Measurements from ENCODE around the gene PARD3B.

The PARD3B gene

DNA sequence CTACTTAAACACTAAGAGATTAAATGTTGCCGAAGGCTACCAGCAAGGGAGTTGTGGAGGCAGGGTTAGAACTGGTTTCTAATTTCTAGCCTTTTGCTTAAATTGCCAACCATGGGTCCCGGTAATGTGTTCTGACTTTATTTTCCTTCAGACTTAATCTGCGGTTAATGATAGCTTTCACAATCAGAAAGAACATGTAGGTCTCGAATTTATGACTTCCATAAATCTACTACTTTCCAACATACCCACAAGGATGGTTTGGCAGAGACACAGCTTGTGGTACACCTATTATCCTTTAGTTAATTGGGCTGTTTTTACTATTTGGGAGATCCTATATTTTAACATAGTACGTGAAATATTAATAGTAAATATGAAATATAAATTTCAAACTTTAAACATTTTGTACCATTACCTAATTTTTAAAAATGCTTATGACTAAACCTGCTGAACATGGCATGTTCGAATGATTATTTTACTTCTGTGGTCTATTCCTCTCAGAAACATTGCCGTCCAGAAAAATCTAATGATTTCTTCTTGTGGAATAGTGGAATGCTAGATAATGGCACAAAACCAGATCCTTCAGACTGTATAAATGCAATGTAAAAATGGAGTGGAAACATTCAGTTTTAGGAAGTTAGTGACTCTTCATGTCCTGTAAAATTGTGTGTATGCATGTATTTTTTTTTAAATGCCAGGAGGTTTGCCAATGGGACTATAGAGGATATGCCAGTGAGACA is 41.3 kb downstream of the PARD3B start:
- H3K4me3 Mint-ChIP-seq: no peak overlapping the region
- H3K4me1 Mint-ChIP-seq (ENCODE audit: low read depth): no peaks in the 10 kb centered on the region
- H3K36me3 Mint-ChIP-seq (ENCODE audit: low read depth): no peaks in the 10 kb centered on the region
- no peak overlapping the region for H3K27ac Mint-ChIP-seq
- H3K9me3 Mint-ChIP-seq: peaks cover 35% of the 10 kb centered on the region
- intact Hi-C loops (cut with micrococcal nuclease): no loop called here
- H3K27me3 Mint-ChIP-seq: no peaks in the 10 kb centered on the region

DNA sequence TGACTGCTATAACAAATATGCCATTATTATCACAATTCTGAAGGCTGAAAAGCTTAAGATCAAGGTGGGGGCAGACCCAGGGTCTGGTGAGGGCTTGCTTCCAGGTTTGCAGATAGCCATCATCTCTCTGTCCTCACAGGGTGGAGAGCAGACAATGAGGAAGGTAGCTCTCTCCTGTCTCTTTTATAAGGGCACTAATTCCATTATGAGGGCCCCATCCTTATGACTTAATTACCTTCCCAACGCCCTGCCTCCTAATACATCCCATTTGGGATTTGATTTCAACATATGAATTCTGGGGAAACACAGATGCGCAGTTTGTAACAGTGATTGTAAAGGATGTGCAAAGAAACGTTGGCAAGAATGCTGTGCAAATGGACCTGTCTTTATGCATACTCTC is 44.8 kb downstream of the PARD3B start:
- Mint-ChIP-seq H3K9me3 (peaks cover 20% of the 10 kb centered on the region), H3K4me3 (no peak overlapping the region)

DNA sequence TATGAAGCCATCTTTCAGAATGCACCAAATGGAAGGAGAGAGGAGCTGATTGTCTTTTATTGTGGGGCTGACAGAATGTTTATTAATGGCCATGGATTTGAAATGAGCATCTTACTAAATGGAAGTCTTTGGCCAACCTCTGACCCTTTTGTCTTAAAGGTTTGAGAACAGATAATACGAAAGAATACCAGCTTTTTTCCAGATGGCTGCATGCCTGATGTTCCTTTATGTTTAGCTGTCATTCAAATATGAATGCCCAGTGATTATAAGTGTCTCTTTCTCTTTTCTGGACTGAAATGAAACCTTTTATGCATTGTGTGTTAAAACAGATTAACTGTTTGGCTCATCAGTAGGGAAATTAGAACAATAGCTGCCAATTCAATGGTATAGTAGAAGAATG is 46.0 kb downstream of the PARD3B start:
- Mint-ChIP-seq H3K27me3 (no peaks in the 10 kb centered on the region), H3K4me3 (no peak overlapping the region), H3K36me3 (ENCODE audit: low read depth) (no peaks in the 10 kb centered on the region), H3K9me3 (peaks cover 20% of the 10 kb centered on the region), H3K27ac (no peak overlapping the region), H3K4me1 (ENCODE audit: low read depth) (no peaks in the 10 kb centered on the region)
- intact Hi-C loops (cut with micrococcal nuclease): no loop called here

More for the DNA sequence above, 44.8 kb downstream of the PARD3B start:
- H3K27me3 Mint-ChIP-seq: no peaks in the 10 kb centered on the region
- intact Hi-C loops (cut with micrococcal nuclease): no loop called here
- H3K27ac Mint-ChIP-seq: no peak overlapping the region
- H3K36me3 Mint-ChIP-seq (ENCODE audit: low read depth): no peaks in the 10 kb centered on the region
- H3K4me1 Mint-ChIP-seq (ENCODE audit: low read depth): no peaks in the 10 kb centered on the region

DNA sequence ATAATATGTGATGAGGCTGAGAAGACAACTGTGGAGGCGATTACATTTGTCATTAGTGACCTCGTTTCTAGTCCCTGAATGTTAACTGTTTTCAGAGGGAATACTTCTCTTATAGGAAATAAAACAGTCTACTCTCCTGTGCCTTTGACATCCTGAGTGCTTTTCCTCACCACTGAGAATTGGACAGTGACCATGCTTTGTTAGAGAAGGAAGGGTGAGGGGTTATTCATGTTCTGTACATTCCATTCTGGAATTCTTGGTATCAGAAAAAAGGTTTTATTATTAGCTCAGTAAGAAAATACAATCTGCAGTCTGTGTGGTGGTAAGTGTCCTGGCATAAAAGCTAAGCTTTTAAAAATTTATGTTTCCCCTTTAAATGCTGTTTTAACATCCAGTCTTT is 58.8 kb downstream of the PARD3B start:
- H3K9me3 Mint-ChIP-seq: no peaks in the 10 kb centered on the region
- H3K27me3 Mint-ChIP-seq: no peaks in the 10 kb centered on the region
- H3K4me1 Mint-ChIP-seq (ENCODE audit: low read depth): no peaks in the 10 kb centered on the region
- no peak overlapping the region for H3K4me3 Mint-ChIP-seq
- H3K27ac Mint-ChIP-seq: no peak overlapping the region
- intact Hi-C loops (cut with micrococcal nuclease): no loop called here
- H3K36me3 Mint-ChIP-seq (ENCODE audit: low read depth): no peaks in the 10 kb centered on the region

DNA sequence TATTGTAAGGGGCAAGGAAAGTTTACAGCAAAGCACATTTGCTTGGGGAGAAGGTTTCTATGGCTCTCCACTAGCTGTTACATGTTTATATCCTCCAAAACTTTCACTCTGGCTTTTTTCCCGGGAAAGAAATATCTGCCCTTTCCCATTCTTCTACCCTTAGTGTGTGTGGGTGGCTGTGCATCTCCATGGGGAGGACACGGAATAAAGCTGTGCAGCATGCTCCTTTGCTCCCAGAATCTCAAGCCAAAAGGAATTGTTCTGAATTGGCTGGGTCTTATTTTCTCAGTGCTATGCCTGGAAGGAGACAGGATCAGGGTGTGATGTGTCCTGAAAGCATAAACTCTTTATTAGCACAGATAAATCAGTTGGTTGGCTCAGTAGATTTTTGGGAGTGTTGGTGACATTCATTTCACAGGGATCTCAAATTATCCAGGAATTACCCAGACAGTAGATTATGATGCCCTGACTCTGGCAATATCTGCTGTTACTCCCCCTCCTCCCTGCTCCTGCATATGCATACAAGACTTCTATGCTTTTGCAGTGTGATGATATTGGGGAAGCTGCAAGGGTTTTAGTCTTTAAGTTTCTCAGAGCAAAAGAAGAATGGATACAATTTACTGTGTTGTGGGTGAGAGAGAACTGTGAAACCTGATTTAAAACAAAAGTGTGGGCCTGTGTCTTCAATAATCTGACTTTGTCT is 63.1 kb downstream of the PARD3B start:
- intact Hi-C loops (cut with micrococcal nuclease): no loop called here
- H3K27me3 Mint-ChIP-seq: no peaks in the 10 kb centered on the region
- H3K27ac Mint-ChIP-seq: no peak overlapping the region
- no peaks in the 10 kb centered on the region for H3K36me3 Mint-ChIP-seq (ENCODE audit: low read depth)
- no peak overlapping the region for H3K4me3 Mint-ChIP-seq
- no peaks in the 10 kb centered on the region for H3K9me3 Mint-ChIP-seq
- H3K4me1 Mint-ChIP-seq (ENCODE audit: low read depth): no peaks in the 10 kb centered on the region

DNA sequence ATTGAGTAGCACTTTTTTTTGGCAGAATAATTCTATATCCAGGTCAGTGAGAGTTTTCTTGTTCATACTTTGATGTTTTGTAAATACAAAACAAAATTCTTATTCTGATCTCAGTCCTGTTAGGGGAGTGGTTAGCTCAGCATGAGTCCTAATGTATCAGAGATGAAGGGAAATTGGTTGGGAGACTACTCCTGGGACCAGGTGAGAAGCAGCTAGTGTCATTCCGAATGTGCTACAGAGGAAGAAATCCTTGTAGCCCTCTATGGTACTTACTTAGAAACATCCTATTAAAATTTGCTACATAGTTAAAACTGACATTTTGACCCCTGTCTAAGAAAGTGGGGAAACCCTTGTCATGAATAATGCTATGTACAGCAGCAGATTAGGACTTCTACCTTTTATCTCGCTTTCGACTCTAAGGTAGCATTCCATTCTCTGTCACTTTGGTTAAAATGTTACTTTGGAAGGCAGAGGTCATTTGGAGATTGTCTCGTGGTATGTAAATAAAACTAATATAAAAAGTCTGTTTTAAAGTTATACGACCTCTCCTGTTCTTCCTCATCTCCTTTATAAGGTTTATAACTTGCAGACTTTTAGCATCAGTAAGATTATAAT is 65.8 kb downstream of the PARD3B start:
- no peaks in the 10 kb centered on the region for H3K9me3 Mint-ChIP-seq
- H3K27ac Mint-ChIP-seq: no peak overlapping the region
- no peak overlapping the region for H3K4me3 Mint-ChIP-seq
- H3K36me3 Mint-ChIP-seq (ENCODE audit: low read depth): no peaks in the 10 kb centered on the region
- intact Hi-C loops (cut with micrococcal nuclease): no loop called here
- no peaks in the 10 kb centered on the region for H3K4me1 Mint-ChIP-seq (ENCODE audit: low read depth)
- H3K27me3 Mint-ChIP-seq: no peaks in the 10 kb centered on the region

DNA sequence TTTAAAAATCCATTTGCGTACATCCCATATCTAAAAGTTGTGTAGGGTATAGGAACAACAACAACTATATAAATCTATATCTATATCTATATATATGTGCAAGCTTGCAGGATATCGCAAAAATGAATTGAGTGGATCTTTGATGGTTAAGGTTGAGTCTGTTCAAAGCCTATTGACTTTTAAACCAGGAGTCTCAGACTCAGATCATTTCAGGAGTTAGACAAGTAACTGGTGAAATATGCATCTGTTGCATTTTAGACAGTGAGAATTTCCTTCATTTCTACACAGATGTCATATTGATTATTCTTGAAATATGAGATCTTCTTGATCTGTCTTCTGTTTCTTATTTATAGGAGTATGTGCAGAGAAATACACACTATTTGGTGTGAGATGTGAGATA is 66.5 kb downstream of the PARD3B start:
- no peaks in the 10 kb centered on the region for H3K9me3 Mint-ChIP-seq
- H3K36me3 Mint-ChIP-seq (ENCODE audit: low read depth): no peaks in the 10 kb centered on the region
- intact Hi-C loops (cut with micrococcal nuclease): no loop called here
- no peak overlapping the region for H3K4me3 Mint-ChIP-seq
- H3K27ac Mint-ChIP-seq: no peak overlapping the region
- H3K27me3 Mint-ChIP-seq: no peaks in the 10 kb centered on the region
- no peaks in the 10 kb centered on the region for H3K4me1 Mint-ChIP-seq (ENCODE audit: low read depth)

DNA sequence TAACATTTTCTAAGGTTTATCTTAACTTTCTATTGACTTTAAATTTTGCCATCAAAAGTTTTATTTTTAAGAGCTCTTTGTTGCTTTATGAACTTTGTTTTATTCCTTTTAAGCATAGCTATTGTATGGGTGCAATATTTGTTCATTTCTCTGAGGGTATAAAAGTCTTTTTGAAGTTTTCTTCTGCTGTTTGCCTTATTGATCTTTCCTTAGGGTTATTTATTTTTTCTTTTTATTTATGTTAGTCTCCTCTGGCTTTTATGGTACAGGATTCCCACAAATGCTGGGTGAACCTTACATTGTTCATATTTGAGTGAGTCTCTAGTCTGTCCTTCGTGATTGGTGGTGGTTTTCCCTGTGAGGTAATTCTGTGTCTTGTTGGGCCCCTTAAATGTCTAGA is 68.4 kb downstream of the PARD3B start:
- H3K9me3 Mint-ChIP-seq: no peaks in the 10 kb centered on the region
- no peaks in the 10 kb centered on the region for H3K27me3 Mint-ChIP-seq
- intact Hi-C loops (cut with micrococcal nuclease): no loop called here
- H3K36me3 Mint-ChIP-seq (ENCODE audit: low read depth): no peaks in the 10 kb centered on the region
- H3K27ac Mint-ChIP-seq: no peak overlapping the region
- no peak overlapping the region for H3K4me3 Mint-ChIP-seq
- H3K4me1 Mint-ChIP-seq (ENCODE audit: low read depth): no peaks in the 10 kb centered on the region

DNA sequence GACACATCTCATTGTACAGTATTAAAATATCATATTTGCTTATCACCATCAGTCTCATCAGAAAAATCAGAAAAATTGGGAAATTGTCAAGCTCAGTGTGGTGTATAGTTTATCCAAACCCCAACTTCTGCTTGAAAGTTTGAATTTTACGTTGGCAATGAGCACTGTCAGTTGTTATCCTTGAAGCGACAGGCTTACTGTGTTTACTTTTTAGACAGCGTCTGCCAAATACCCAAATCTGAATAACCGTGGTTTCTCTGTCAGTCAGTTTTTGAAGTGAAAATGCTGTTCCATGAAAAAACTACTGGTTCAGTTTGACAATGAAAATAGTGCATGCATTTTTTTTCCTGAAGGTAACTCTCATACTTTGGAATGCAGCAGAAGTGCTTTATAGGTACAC is 70.2 kb downstream of the PARD3B start:
- H3K9me3 Mint-ChIP-seq: no peaks in the 10 kb centered on the region
- no peak overlapping the region for H3K27ac Mint-ChIP-seq
- H3K36me3 Mint-ChIP-seq (ENCODE audit: low read depth): no peaks in the 10 kb centered on the region
- H3K4me1 Mint-ChIP-seq (ENCODE audit: low read depth): no peaks in the 10 kb centered on the region
- no peaks in the 10 kb centered on the region for H3K27me3 Mint-ChIP-seq
- intact Hi-C loops (cut with micrococcal nuclease): no loop called here
- H3K4me3 Mint-ChIP-seq: no peak overlapping the region

DNA sequence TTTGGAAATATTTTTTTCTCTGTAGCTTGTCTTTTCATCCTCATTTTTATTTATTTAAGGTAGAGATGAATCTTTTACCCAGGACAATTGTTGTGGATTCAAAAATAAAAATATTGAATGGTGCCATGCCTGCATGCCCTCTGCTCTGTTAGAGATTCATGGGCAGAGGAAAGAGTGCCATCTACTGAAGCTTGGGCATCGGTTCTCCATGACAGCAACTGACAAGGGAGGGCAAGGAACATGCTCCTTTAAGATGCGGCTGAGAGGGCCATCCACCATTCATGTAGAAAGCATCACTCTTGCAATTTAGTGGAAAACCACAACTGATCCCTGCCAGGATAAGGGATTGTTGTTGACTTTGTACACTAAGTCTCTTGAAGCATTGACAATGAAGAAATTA is 79.9 kb downstream of the PARD3B start:
- intact Hi-C loops (cut with micrococcal nuclease): no loop called here
- no peaks in the 10 kb centered on the region for H3K4me1 Mint-ChIP-seq (ENCODE audit: low read depth)
- no peaks in the 10 kb centered on the region for H3K9me3 Mint-ChIP-seq
- no peaks in the 10 kb centered on the region for H3K36me3 Mint-ChIP-seq (ENCODE audit: low read depth)
- H3K4me3 Mint-ChIP-seq: no peak overlapping the region
- no peak overlapping the region for H3K27ac Mint-ChIP-seq
- H3K27me3 Mint-ChIP-seq: no peaks in the 10 kb centered on the region

DNA sequence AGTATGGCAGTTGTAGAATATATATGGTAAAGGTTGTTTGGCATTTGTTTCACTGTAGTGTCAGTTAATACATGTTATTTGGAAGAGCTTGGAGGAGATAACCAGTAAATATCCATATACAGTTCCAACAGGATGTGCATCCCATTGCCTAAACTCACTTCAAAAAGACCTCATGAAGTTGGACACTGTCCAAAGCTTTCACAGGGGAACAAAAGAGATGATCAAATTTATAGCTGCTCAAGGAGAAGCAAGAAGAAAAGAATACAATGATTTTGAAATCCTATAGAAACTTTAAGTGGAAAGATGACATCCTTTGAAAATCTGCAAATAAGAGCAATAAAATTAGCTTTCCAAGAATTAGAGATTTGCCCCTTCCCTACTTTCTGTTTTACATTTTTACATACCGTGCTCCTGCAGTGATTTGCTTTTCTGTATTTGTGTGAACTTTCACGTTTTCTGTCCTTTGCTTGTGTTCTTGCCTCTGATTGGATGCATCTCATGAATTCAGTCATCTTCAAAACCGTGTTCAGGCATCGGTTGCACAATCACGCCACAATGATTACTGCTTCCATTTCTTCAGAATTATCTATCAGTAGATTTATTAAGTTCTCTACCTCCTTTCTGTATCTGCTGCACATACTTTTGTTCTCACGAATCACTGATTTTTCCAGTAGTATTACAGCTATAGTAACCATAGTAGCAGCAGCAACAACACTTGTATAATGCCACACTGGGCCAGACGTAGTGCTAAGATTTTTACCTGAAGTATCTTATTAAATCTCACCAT is 83.8 kb downstream of the PARD3B start:
- H3K36me3 Mint-ChIP-seq (ENCODE audit: low read depth): no peaks in the 10 kb centered on the region
- no peaks in the 10 kb centered on the region for H3K27me3 Mint-ChIP-seq
- H3K9me3 Mint-ChIP-seq: peaks cover 21% of the 10 kb centered on the region
- H3K4me3 Mint-ChIP-seq: no peak overlapping the region
- no peak overlapping the region for H3K27ac Mint-ChIP-seq
- H3K4me1 Mint-ChIP-seq (ENCODE audit: low read depth): no peaks in the 10 kb centered on the region
- intact Hi-C loops (cut with micrococcal nuclease): no loop called here

DNA sequence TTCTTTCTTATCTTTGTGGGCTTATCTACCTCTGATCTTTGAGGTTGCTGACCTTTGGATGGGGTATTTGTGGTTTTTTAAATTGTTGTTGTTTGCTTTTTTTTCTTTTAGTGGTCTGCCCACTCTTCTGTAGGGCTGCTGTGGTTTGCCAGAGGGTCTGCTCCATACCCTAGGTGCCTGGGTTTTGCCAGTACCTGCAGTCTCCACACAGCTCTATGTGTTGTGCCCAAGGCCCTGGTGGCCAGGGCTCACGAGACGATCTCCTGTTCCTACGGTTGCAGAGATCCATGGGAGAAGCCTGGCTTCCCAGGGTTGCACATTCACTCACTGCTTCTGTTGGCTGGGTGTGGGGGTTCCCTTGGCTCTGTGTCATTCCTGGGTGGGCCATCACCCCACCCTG is 87.1 kb downstream of the PARD3B start:
- H3K27me3 Mint-ChIP-seq: no peaks in the 10 kb centered on the region
- no peaks in the 10 kb centered on the region for H3K4me1 Mint-ChIP-seq (ENCODE audit: low read depth)
- H3K4me3 Mint-ChIP-seq: no peak overlapping the region
- H3K27ac Mint-ChIP-seq: no peak overlapping the region
- peaks cover 21% of the 10 kb centered on the region for H3K9me3 Mint-ChIP-seq
- no peaks in the 10 kb centered on the region for H3K36me3 Mint-ChIP-seq (ENCODE audit: low read depth)
- intact Hi-C loops (cut with micrococcal nuclease): no loop called here

DNA sequence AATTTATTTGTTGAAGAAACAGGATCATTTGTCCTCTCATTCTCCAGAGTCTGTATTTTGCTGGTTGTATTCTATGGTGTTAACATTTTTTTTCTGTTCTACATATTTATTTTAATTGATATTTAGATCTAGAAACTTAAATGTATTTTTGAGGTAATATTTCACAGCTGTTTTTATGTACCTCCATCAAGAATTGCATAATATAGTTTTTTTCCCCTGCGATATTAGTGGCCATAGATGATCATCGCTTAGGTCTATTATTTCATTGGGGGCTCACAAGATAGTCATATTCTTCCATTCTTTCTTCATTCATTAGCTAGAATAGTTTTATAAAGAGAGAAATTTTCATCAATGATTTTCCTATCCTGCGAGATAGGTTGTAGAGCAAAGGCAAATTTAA is 89.3 kb downstream of the PARD3B start:
- Mint-ChIP-seq H3K36me3 (ENCODE audit: low read depth) (no peaks in the 10 kb centered on the region), H3K9me3 (peaks cover 21% of the 10 kb centered on the region), H3K27me3 (no peaks in the 10 kb centered on the region), H3K27ac (no peak overlapping the region), H3K4me1 (ENCODE audit: low read depth) (no peaks in the 10 kb centered on the region), H3K4me3 (no peak overlapping the region)
- intact Hi-C loops (cut with micrococcal nuclease): no loop called here

DNA sequence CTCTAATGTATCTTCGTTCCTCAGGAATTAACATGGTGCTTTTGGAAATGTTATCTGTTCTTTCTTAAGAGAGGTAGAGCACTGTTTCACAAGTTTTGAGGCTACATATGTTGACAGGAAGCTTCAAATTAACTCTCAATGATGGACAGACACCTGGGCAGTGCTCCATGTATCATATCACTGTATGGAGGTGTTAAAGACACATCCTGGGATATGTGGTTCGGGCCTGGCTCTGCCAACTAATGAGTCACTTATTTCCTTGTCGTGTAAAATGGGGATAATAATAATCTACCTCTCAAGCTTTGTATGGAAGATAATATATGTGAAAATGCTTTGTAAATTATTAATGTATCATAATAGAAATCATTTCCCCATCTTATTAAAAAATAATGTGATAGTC is 90.2 kb downstream of the PARD3B start:
- H3K4me1 Mint-ChIP-seq (ENCODE audit: low read depth): no peaks in the 10 kb centered on the region
- H3K4me3 Mint-ChIP-seq: no peak overlapping the region
- H3K27me3 Mint-ChIP-seq: no peaks in the 10 kb centered on the region
- no peak overlapping the region for H3K27ac Mint-ChIP-seq
- H3K9me3 Mint-ChIP-seq: peaks cover 21% of the 10 kb centered on the region
- no peaks in the 10 kb centered on the region for H3K36me3 Mint-ChIP-seq (ENCODE audit: low read depth)
- intact Hi-C loops (cut with micrococcal nuclease): no loop called here
